H1 (cell line): ENCODE data around the gene HACE1. TPM values are rescaled to one million over a fixed set of nuclear protein-coding genes. Genes with fewer than 3 reads are reported as not detected.

ENCODE experiments used
- CTCF ChIA-PET: fragments of 300-600 bp; sonication (Branson Sonifier 250); formaldehyde crosslinking; loops from one replicate; lab custom pipeline; 2021; ENCODE audit not compliant: partially characterized antibody; lab: Charles Lee
- POLR2A ChIA-PET: fragments of 300-600 bp; sonication (Branson Sonifier 250); formaldehyde crosslinking; loops from one replicate; lab custom pipeline; 2021; ENCODE audit warnings: inconsistent platforms; ENCODE audit not compliant: partially characterized antibody; lab: Charles Lee
- DNase-seq, 2 experiments: peaks; one replicate each; pipeline versions ENCODE4 v3.0.0 to v3.0.0-alpha.2; 2010 to 2022; ENCODE audit warnings: low spot score in 2 of 2, low read depth in 1 of 2, mixed read lengths in 1 of 2
- FAIRE-seq: peaks from 2 replicates; lab custom pipeline; 2011; peaks lifted over from hg19 to GRCh38; lab: Jason Lieb, UNC
- H2AFZ ChIP-seq: 2 replicates; pipeline ENCODE4 v1.8.1; 2012; ENCODE audit warnings: low read length, inconsistent platforms
- H2AK5ac ChIP-seq: 2 replicates; pipeline ENCODE4 v1.6.1; 2013; ENCODE audit warnings: low read depth, low read length
- H2BK120ac ChIP-seq: replicated peaks from 2 replicates; pipeline ENCODE3; 2013; ENCODE audit warnings: low read depth, low read length, inconsistent platforms
- H2BK12ac ChIP-seq: 2 replicates; pipeline ENCODE4 v1.6.1; 2013; ENCODE audit warnings: low read depth, low read length
- H2BK15ac ChIP-seq: 2 replicates; pipeline ENCODE4 v1.6.1; 2013; ENCODE audit warnings: low read length
- H2BK20ac ChIP-seq: 2 replicates; pipeline ENCODE4 v1.6.1; 2013; ENCODE audit warnings: low read length
- H2BK5ac ChIP-seq: 2 replicates; pipeline ENCODE4 v1.6.1; 2013; ENCODE audit warnings: low read depth, low read length
- H3K14ac ChIP-seq: 2 replicates; pipeline ENCODE4 v1.6.1; 2013; ENCODE audit warnings: inconsistent platforms; ENCODE audit not compliant: insufficient read length
- H3K18ac ChIP-seq: 2 replicates; pipeline ENCODE4 v1.6.1; 2013; ENCODE audit warnings: low read length; ENCODE audit errors: extremely low read depth
- H3K23ac ChIP-seq: 2 replicates; pipeline ENCODE4 v1.6.1; 2013; ENCODE audit warnings: inconsistent platforms; ENCODE audit not compliant: insufficient read length
- H3K23me2 ChIP-seq: 2 replicates; pipeline ENCODE4 v1.6.1; 2013; ENCODE audit warnings: low read depth, low read length
- H3K27ac ChIP-seq: 2 replicates; pipeline ENCODE4 v1.6.1; 2011; ENCODE audit warnings: low read depth, low read length, inconsistent platforms
- H3K27me3 ChIP-seq, 4 experiments: replicated peaks in 1 of 4; 1 replicate in 1 of 4; 2 replicates in 3 of 4; pipeline versions ENCODE4 v1.6.1 to v1.8.1; 2011 to 2013; ENCODE audit warnings: low read length in 3 of 4, mild to moderate bottlenecking in 3 of 4, inconsistent platforms in 2 of 4, mixed read lengths in 2 of 4, moderate library complexity in 1 of 4; ENCODE audit not compliant: control insufficient read depth in 3 of 4, insufficient read depth in 3 of 4; ENCODE audit errors: extremely low read depth in 1 of 4
- H3K36me3 ChIP-seq, 4 experiments: 2 replicates each; pipeline versions ENCODE4 v1.6.1 to v1.8.1; 2011 to 2013; ENCODE audit warnings: mild to moderate bottlenecking in 4 of 4, low read length in 3 of 4, moderate library complexity in 2 of 4, control low read depth in 1 of 4, inconsistent platforms in 1 of 4; ENCODE audit not compliant: insufficient read depth in 4 of 4, control insufficient read depth in 2 of 4
- H3K4ac ChIP-seq: replicated peaks from 2 replicates; pipeline ENCODE3; 2013; ENCODE audit warnings: low read length, low read depth, mixed read lengths, inconsistent platforms; ENCODE audit not compliant: insufficient read length
- H3K4me1 ChIP-seq, 4 experiments: replicated peaks in 1 of 4; 1 replicate in 1 of 4; 2 replicates in 3 of 4; pipeline versions ENCODE4 v1.6.1 to v1.8.1; 2011 to 2013; ENCODE audit warnings: low read length in 3 of 4, inconsistent platforms in 2 of 4, mixed read lengths in 1 of 4; ENCODE audit not compliant: insufficient read depth in 4 of 4, control insufficient read depth in 3 of 4
- H3K4me2 ChIP-seq, 2 experiments: 2 replicates each; pipeline versions ENCODE4 v1.6.1 to v1.8.1; 2011 to 2013; ENCODE audit warnings: low read depth in 2 of 2, low read length in 2 of 2, control low read depth in 1 of 2, inconsistent platforms in 1 of 2, mild to moderate bottlenecking in 1 of 2; ENCODE audit not compliant: insufficient read depth in 1 of 2
- H3K4me3 ChIP-seq, 4 experiments: fragments of 200-600, 300-600 bp in 1 of 4; sonication (generic), shearing (Covaris generic), sonication (Bioruptor Twin) in 1 of 4; 2 replicates each; pipeline versions ENCODE4 v1.5.1 to v1.8.1; 2011 to 2016; ENCODE audit warnings: low read length in 4 of 4, low read depth in 3 of 4, control low read depth in 2 of 4, inconsistent platforms in 2 of 4, mild to moderate bottlenecking in 2 of 4, mixed read lengths in 1 of 4, moderate library complexity in 1 of 4; ENCODE audit not compliant: insufficient read depth in 2 of 4; ENCODE audit errors: extremely low read depth in 1 of 4
- H3K56ac ChIP-seq: replicated peaks from 2 replicates; pipeline ENCODE3; 2013; ENCODE audit warnings: low read depth, mild to moderate bottlenecking, mixed read lengths, low read length, inconsistent platforms; ENCODE audit not compliant: insufficient read length
- H3K79me1 ChIP-seq: 2 replicates; pipeline ENCODE4 v1.6.1; 2013; ENCODE audit warnings: low read depth, low read length, control low read depth
- H3K79me2 ChIP-seq, 2 experiments: 2 replicates each; pipeline versions ENCODE4 v1.6.1 to v1.8.1; 2012 to 2013; ENCODE audit warnings: low read length in 2 of 2, mild to moderate bottlenecking in 2 of 2, inconsistent platforms in 1 of 2; ENCODE audit not compliant: insufficient read depth in 2 of 2, control insufficient read depth in 1 of 2
- H3K9ac ChIP-seq, 4 experiments: replicated peaks in 1 of 4; 1 replicate in 1 of 4; 2 replicates in 3 of 4; pipeline versions ENCODE4 v1.6.1 to v1.8.1; 2011 to 2013; ENCODE audit warnings: low read depth in 3 of 4, low read length in 3 of 4, control low read depth in 2 of 4, mild to moderate bottlenecking in 2 of 4, moderate library complexity in 2 of 4, inconsistent platforms in 1 of 4; ENCODE audit errors: extremely low read depth in 1 of 4
- H3K9me3 ChIP-seq, 2 experiments: 2 replicates each; pipeline versions ENCODE4 v1.6.1 to v1.8.1; 2012 to 2013; ENCODE audit warnings: mild to moderate bottlenecking in 2 of 2, moderate library complexity in 2 of 2, control low read depth in 1 of 2, inconsistent platforms in 1 of 2, low read depth in 1 of 2, low read length in 1 of 2, mixed read lengths in 1 of 2; ENCODE audit not compliant: insufficient read depth in 2 of 2
- H4K20me1 ChIP-seq, 2 experiments: replicated peaks in 1 of 2; 2 replicates each; pipeline versions ENCODE3 to v1.8.1; 2011 to 2013; ENCODE audit warnings: inconsistent platforms in 2 of 2, low read length in 2 of 2, mild to moderate bottlenecking in 1 of 2; ENCODE audit not compliant: insufficient read depth in 2 of 2, control insufficient read depth in 1 of 2
- H4K5ac ChIP-seq: 2 replicates; pipeline ENCODE4 v1.6.1; 2013; ENCODE audit warnings: low read length, low read depth, mixed read lengths, inconsistent platforms; ENCODE audit not compliant: insufficient read length
- H4K8ac ChIP-seq: 2 replicates; pipeline ENCODE4 v1.8.0; 2013; ENCODE audit warnings: mild to moderate bottlenecking, moderate library complexity, low read length, inconsistent platforms; ENCODE audit not compliant: insufficient read depth; ENCODE audit errors: extremely low read depth
- H4K91ac ChIP-seq: replicated peaks from 2 replicates; pipeline ENCODE3; 2013; ENCODE audit warnings: low read length, mixed read lengths, inconsistent platforms; ENCODE audit not compliant: insufficient read length
- GTF2F1 ChIP-seq: IDR thresholded peaks from 2 replicates; pipeline ENCODE4 v1.6.1; 2012; ENCODE audit warnings: low read depth, low read length, improper control_type of control experiment, borderline replicate concordance
- HDAC6 ChIP-seq: IDR thresholded peaks from one replicate; pipeline ENCODE4 v1.7.1; 2012; ENCODE audit warnings: low read depth, mild to moderate bottlenecking, inconsistent platforms, low read length, moderate library complexity
- KDM1A ChIP-seq: fragments of 200-600, 300-600 bp; sonication (generic); IDR thresholded peaks from 2 replicates; pipeline ENCODE4 v1.7.1; 2016; ENCODE audit warnings: mild to moderate bottlenecking, low read length, borderline replicate concordance
- KDM5A ChIP-seq: fragments of 200-600 bp; IDR thresholded peaks from 2 replicates; pipeline ENCODE4 v1.7.1; 2012; ENCODE audit warnings: mild to moderate bottlenecking, low read length, inconsistent platforms, mixed read lengths
- SIN3A ChIP-seq, 2 experiments: IDR thresholded peaks in 1 of 2; conservative IDR thresholded peaks in 1 of 2; 2 replicates each; pipeline ENCODE4 v1.6.1; 2011 to 2012; ENCODE audit warnings: low read length in 2 of 2, improper control_type of control experiment in 1 of 2, low read depth in 1 of 2, mild to moderate bottlenecking in 1 of 2
- WGBS, 2 experiments: shearing (Covaris generic) in 1 of 2; methylation state at CpG; one replicate each; pipeline versions ENCODE4 v1.1.6 to v1.1.7; 2013 to 2015; ENCODE audit warnings: low lambda C conversion rate in 2 of 2, mixed read lengths in 2 of 2, inconsistent platforms in 1 of 2, low coverage in 1 of 2, missing lambda C conversion rate in 1 of 2; ENCODE audit not compliant: insufficient replicate concordance in 2 of 2, insufficient coverage in 1 of 2, insufficient read length in 1 of 2; ENCODE audit errors: extremely low coverage in 1 of 2, missing lambda C conversion rate in 1 of 2; 5-methylcytosine and 5-hydroxymethylcytosine counted together
- polyA plus RNA-seq, 7 experiments: library from polyadenylated mRNA; depleted of rRNA in 3 of 7; stranded (reverse) in 5 of 7; unstranded in 2 of 7; fragments of >200 nt in 5 of 7; fragments of 200-250 nt in 2 of 7; gene quantifications; 1 replicate in 5 of 7; 2 replicates in 1 of 7; 4 replicates in 1 of 7; pipeline versions ENCODE4 v1.2.1 to v1.2.3, GENCODE V29; 2011 to 2013; ENCODE audit warnings: missing spikeins in 2 of 7, mixed read lengths in 2 of 7
- total RNA-seq: library from RNA; stranded (reverse); fragmentation: NEBNext Ultra II Directional; extraction: Animal tissue kit (Norgen Biotek cat#: 25700); gene quantifications from 2 replicates; pipeline ENCODE4 v1.2.1, GENCODE V29; 2021

HACE1 gene
- total and polyA plus RNA-seq, 2 of the 8 experiments (the other 6 are each of a cell fraction or from before 2014, with no cell fraction given) = 7.1 to 21.3 TPM

- POLR2A ChIA-PET = no interaction called here
- H3K56ac ChIP-seq = no peak overlapping the region
- no peak overlapping the region for H3K9ac ChIP-seq
- no peak overlapping the region for H2AFZ ChIP-seq
- no peak for TF ChIP-seq GTF2F1
- no peak for TF ChIP-seq HDAC6
- no peak for TF ChIP-seq SIN3A (conservative IDR thresholded peaks at IDR 0.05 in 1 of 2, IDR thresholded peaks at IDR 0.05 in 1 of 2; ENCODE audit: low read depth in 1 of 2, low read length in 2 of 2)
- TF ChIP-seq KDM5A = no peak
- TF ChIP-seq KDM1A = no peak
- peak; percentile 92 for FAIRE-seq
- no peak overlapping the region for H3K4ac ChIP-seq
- H3K27me3 ChIP-seq = no peaks in the 10 kb centered on the region
- H3K4me1 ChIP-seq = peaks cover 0 to 6% (median 4%) of the 10 kb centered on the region in 4 experiments; a peak in 2 of 7 replicates
- peak in 1 of 2 experiments; percentile 43 for DNase-seq
- no peaks in the 10 kb centered on the region for H3K9me3 ChIP-seq
- WGBS, 2 experiments = 70% methylated on average over 8 of the region's 8 CpGs; no CpG with 5 or more reads in 1 of the 2 experiments
- H3K23ac ChIP-seq = no peak overlapping the region
- H3K79me1 ChIP-seq = no peaks in the 10 kb centered on the region
- no peaks in the 10 kb centered on the region for H4K20me1 ChIP-seq
- H2BK15ac ChIP-seq = no peak overlapping the region
- no peak overlapping the region for H2BK5ac ChIP-seq
- no peak overlapping the region for H2BK20ac ChIP-seq
- H4K8ac ChIP-seq = no peak overlapping the region
- no peak overlapping the region for H3K4me2 ChIP-seq
- H3K27ac ChIP-seq = no peak overlapping the region
- H3K23me2 ChIP-seq = no peaks in the 10 kb centered on the region
- H2BK12ac ChIP-seq = no peak overlapping the region; the same call in 1 of the 2 replicates
- H3K4me3 ChIP-seq = no peak overlapping the region
- H3K14ac ChIP-seq = no peak overlapping the region
- no peak overlapping the region for H2BK120ac ChIP-seq
- no peak overlapping the region for H3K18ac ChIP-seq
- CTCF ChIA-PET = interaction anchor here (0.6 to 1.2 kb wide), 2 partner anchors 16 to 81 kb away, joined by 3 to 4 read pairs; no protein-coding TSS in a partner anchor
- no peak overlapping the region for H4K91ac ChIP-seq
- H3K36me3 ChIP-seq = no peaks in the 10 kb centered on the region
- H4K5ac ChIP-seq = no peak overlapping the region
- no peaks in the 10 kb centered on the region for H3K79me2 ChIP-seq
- no peak overlapping the region for H2AK5ac ChIP-seq
Observed at GRCh38 chr6:104699593-104700329, 160.0 kb downstream of the HACE1 start.
